Stimulated activated CD4-positive, alpha-beta T cell treated with anti-CD3 and anti-CD28 coated beads, Interleukin-4, amount 100 ng/mL, for 48 hours (primary cell): ENCODE measurements around the gene RALGPS2.

ENCODE experiments used
- DNase-seq, 2 donors: peaks; one replicate each; pipeline ENCODE4 v3.0.0-alpha.2; 2020; ENCODE audit warnings: low read depth in 2 of 2

RALGPS2 gene

GRCh38 chr1:178864326-178864725 lies 139.3 kb downstream of the RALGPS2 start:
- no peak for DNase-seq

- no peak for DNase-seq
Measured at GRCh38 chr1:178867670-178868069, 142.6 kb downstream of the RALGPS2 start.

GRCh38 chr1:178868706-178869105 lies 143.7 kb downstream of the RALGPS2 start:
- DNase-seq: no peak

- no peak for DNase-seq
Measured at GRCh38 chr1:178869119-178869697, 144.2 kb downstream of the RALGPS2 start.

GRCh38 chr1:178870221-178870620 lies 145.2 kb downstream of the RALGPS2 start:
- no peak for DNase-seq

- DNase-seq: no peak
Measured at GRCh38 chr1:178870944-178871343, 145.9 kb downstream of the RALGPS2 start, which contains the start of gene ANGPTL1. TSS of gene ANGPTL1 (minus strand) at chr1:178871077. CDS start at chr1:178865776, 5,301 bp downstream.

- DNase-seq: no peak
Measured at GRCh38 chr1:178871551-178872320, 146.7 kb downstream of the RALGPS2 start.

GRCh38 chr1:178874966-178875365 lies 149.9 kb downstream of the RALGPS2 start:
- no peak for DNase-seq

- DNase-seq: no peak
Measured at GRCh38 chr1:178875936-178876335, 150.9 kb downstream of the RALGPS2 start.

- DNase-seq: no peak
Measured at GRCh38 chr1:178877896-178878295, 152.9 kb downstream of the RALGPS2 start.

GRCh38 chr1:178881950-178882349 lies 156.9 kb downstream of the RALGPS2 start:
- no peak for DNase-seq

GRCh38 chr1:178885869-178886268 lies 160.8 kb downstream of the RALGPS2 start:
- DNase-seq: no peak

- no peak for DNase-seq
Measured at GRCh38 chr1:178886551-178886950, 161.5 kb downstream of the RALGPS2 start.

- DNase-seq: no peak
Measured at GRCh38 chr1:178895928-178896327, 170.9 kb downstream of the RALGPS2 start.

- no peak for DNase-seq
Measured at GRCh38 chr1:178898401-178898800, 173.4 kb downstream of the RALGPS2 start.

GRCh38 chr1:178899402-178899801 lies 174.4 kb downstream of the RALGPS2 start:
- DNase-seq: no peak

GRCh38 chr1:178901482-178902125 lies 176.6 kb downstream of the RALGPS2 start:
- no peak for DNase-seq

GRCh38 chr1:178908358-178908757 lies 183.3 kb downstream of the RALGPS2 start:
- no peak for DNase-seq

GRCh38 chr1:178910023-178910422 lies 185.0 kb downstream of the RALGPS2 start:
- DNase-seq: no peak

GRCh38 chr1:178912597-178912996 lies 187.6 kb downstream of the RALGPS2 start:
- no peak for DNase-seq

- no peak for DNase-seq
Measured at GRCh38 chr1:178916448-178917174, 191.6 kb downstream of the RALGPS2 start.

GRCh38 chr1:178918308-178918707 lies 193.3 kb downstream of the RALGPS2 start:
- no peak for DNase-seq
